Smooth muscle cell (in vitro differentiated cells): ENCODE data around the gene CRACR2B. TPM values are rescaled to one million over a fixed set of nuclear protein-coding genes. Genes with fewer than 3 reads are reported as not detected.

ENCODE experiments used
- DNase-seq: peaks from one replicate; lab custom pipeline; 2025; ENCODE audit not compliant: unreplicated experiment; lab: John Stamatoyannopoulos, UW
- H2AFZ ChIP-seq: fragments of 200-600 bp; sonication (generic); 2 replicates; pipeline ENCODE4 v1.6.0; 2016; ENCODE audit warnings: antibody characterized with exemption, low read depth, mild to moderate bottlenecking
- H3F3A ChIP-seq: fragments of 200-600 bp; sonication (generic); 2 replicates; pipeline ENCODE4 v1.6.0; 2017; ENCODE audit warnings: antibody characterized with exemption, low read depth
- H3K27ac ChIP-seq: fragments of 200-600 bp; sonication (generic); 2 replicates; pipeline ENCODE4 v1.5.1; 2016; ENCODE audit warnings: low read depth, mild to moderate bottlenecking
- H3K27me3 ChIP-seq: fragments of 200-600 bp; sonication (generic); 2 replicates; pipeline ENCODE4 v1.6.1; 2016; ENCODE audit warnings: low read depth, mild to moderate bottlenecking
- H3K36me3 ChIP-seq: fragments of 200-600 bp; sonication (generic); 2 replicates; pipeline ENCODE4 v1.5.1; 2016; ENCODE audit warnings: low read depth
- H3K4me1 ChIP-seq: fragments of 200-600 bp; sonication (generic); 2 replicates; pipeline ENCODE4 v1.5.1; 2016; ENCODE audit warnings: low read depth
- H3K4me2 ChIP-seq: fragments of 200-600 bp; sonication (generic); 2 replicates; pipeline ENCODE4 v1.6.0; 2016; ENCODE audit warnings: mild to moderate bottlenecking
- H3K4me3 ChIP-seq: fragments of 200-600 bp; sonication (generic); 2 replicates; pipeline ENCODE4 v1.5.1; 2016; ENCODE audit warnings: mild to moderate bottlenecking
- H3K79me2 ChIP-seq: fragments of 200-600 bp; sonication (generic); 2 replicates; pipeline ENCODE4 v1.6.0; 2016; ENCODE audit warnings: low read depth, mild to moderate bottlenecking
- H3K9ac ChIP-seq: fragments of 200-600 bp; sonication (generic); 2 replicates; pipeline ENCODE4 v1.6.0; 2016; ENCODE audit warnings: low read depth
- H3K9me3 ChIP-seq: fragments of 200-600 bp; sonication (generic); replicated peaks from 2 replicates; pipeline ENCODE4 v1.5.1; 2016; ENCODE audit warnings: low read depth
- H4K20me1 ChIP-seq: fragments of 200-600 bp; sonication (generic); 2 replicates; pipeline ENCODE4 v1.6.0; 2016; ENCODE audit warnings: low read depth
- CTCF ChIP-seq: fragments of 200-600 bp; sonication (generic); IDR thresholded peaks from 2 replicates; pipeline ENCODE4 v1.5.1; 2017; ENCODE audit warnings: borderline replicate concordance, mild to moderate bottlenecking, antibody characterized with exemption; ENCODE audit not compliant: insufficient read depth, poor library complexity, severe bottlenecking
- WGBS: methylation state at CpG from one replicate; pipeline ENCODE4 v1.1.7; 2016; ENCODE audit warnings: low lambda C conversion rate; 5-methylcytosine and 5-hydroxymethylcytosine counted together
- polyA plus RNA-seq: library from polyadenylated mRNA; unstranded; fragments of >200 nt; fragmentation: Nextera tagmentation; extraction: Ambion mirVana; gene quantifications from 2 replicates; pipeline ENCODE4 v1.2.1, GENCODE V29; 2016
- total RNA-seq: library from RNA; depleted of rRNA; stranded (reverse); fragments of >200 nt; gene quantifications from 2 replicates; pipeline ENCODE4 v1.2.3, GENCODE V29; 2014

Gene CRACR2B
- total and polyA plus RNA-seq, 2 experiments from 2014 or later, result 0.10 to 0.36 TPM

DNA sequence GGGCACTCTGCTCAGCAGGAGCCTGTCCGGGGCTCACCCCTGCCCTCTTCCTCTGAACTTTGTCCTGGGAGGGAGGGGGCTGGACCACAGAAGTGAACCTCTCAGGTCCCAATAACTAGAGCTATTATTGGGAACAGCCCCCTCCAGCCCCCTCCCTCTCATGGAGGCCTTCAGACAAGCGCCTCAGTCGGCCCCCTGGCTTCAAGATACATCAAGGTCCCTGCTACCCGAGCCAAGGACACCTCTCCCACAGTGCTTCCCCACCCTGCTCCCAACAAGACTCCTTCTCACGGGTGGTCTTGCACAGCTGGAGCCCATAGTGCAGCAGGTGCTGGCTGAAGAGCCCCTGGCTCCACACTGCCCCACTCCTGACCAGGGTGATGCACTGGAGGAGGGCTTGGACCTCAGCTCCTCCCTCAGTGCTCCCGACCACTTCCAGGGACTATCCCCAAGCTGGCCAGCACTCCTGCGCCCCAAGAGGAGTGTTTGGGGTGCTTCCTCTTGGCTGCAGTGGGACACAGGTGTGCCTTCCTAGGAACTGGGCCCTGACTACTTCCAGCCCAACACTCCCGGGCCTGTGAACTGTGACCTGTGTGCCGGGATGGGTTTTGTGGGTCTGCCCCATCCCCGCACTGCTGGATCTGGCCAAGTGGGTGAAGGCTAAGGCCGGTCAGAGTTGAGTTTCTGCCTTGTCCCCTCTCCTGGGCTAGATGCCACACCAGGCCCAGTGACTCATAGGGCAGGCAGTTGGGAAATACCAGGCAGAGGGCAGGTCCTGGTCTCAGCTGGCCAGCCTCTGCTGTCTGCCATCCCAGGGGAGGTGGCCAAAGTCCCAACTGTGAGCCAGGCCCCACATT is 6.8 kb upstream of the CRACR2B start:
- Histone ChIP-seq H3K4me2 (peak overlapping the region; percentile 100), H4K20me1 (peaks cover 37% of the 10 kb centered on the region), H3K27ac (no peak overlapping the region), H2AFZ (no peak overlapping the region), H3K79me2 (peaks cover 13% of the 10 kb centered on the region), H3K27me3 (peaks cover 10% of the 10 kb centered on the region), H3K4me3 (peak overlapping the region; percentile 96), H3F3A (no peaks in the 10 kb centered on the region), H3K4me1 (peaks cover 10% of the 10 kb centered on the region), H3K9me3 (no peaks in the 10 kb centered on the region), H3K9ac (no peak overlapping the region), H3K36me3 (no peaks in the 10 kb centered on the region)
- no peak for DNase-seq
- no peak for TF ChIP-seq CTCF
- 85% methylated on average over 11 of the region's 11 CpGs for WGBS

DNA sequence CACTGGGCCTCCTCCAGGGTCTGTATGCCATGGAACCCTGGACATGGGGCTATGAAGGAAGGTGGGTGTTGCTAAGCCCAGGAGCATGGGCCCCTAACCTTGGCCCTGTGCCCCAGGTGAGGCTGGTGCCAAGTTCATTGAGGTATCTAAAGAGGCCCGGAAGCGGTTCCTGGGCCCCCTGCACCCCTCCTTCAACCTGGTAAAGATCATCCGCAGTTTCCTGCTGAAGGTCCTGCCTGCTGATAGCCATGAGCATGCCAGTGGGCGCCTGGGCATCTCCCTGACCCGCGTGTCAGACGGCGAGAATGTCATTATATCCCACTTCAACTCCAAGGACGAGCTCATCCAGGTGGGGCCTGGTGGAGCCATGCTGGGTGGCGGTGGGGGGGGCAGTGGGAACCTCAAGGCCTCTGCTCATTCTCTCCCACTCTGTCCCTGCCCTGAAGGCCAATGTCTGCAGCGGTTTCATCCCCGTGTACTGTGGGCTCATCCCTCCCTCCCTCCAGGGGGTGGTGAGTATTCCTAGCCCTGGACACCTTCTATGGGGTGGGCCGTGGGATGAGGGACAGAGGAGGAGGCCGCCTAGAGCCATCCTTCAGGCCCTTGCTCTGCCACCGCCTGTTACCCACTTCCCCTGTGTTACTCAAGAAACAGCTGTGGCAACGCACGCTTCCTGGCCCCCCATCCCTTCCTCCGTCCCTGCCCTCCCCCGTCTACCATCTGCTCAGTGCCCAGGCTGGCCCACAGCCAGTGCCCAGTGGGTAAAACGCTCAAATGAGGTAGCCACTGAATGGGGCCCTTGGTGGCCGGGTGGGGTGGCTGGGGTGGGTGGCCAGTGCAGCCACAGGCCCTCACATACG is 6.0 kb upstream of the CRACR2B start:
- no peak for DNase-seq
- Histone ChIP-seq H3K9me3 (no peaks in the 10 kb centered on the region), H3K4me2 (no peak overlapping the region), H3K4me1 (peaks cover 10% of the 10 kb centered on the region), H3K27me3 (peaks cover 19% of the 10 kb centered on the region), H3K79me2 (peaks cover 13% of the 10 kb centered on the region), H4K20me1 (peaks cover 37% of the 10 kb centered on the region), H2AFZ (no peak overlapping the region), H3K4me3 (no peak overlapping the region), H3F3A (no peaks in the 10 kb centered on the region), H3K9ac (no peak overlapping the region), H3K27ac (no peak overlapping the region), H3K36me3 (no peaks in the 10 kb centered on the region)
- TF ChIP-seq CTCF, result no peak
- 97% methylated on average over 18 of the region's 22 CpGs for WGBS

DNA sequence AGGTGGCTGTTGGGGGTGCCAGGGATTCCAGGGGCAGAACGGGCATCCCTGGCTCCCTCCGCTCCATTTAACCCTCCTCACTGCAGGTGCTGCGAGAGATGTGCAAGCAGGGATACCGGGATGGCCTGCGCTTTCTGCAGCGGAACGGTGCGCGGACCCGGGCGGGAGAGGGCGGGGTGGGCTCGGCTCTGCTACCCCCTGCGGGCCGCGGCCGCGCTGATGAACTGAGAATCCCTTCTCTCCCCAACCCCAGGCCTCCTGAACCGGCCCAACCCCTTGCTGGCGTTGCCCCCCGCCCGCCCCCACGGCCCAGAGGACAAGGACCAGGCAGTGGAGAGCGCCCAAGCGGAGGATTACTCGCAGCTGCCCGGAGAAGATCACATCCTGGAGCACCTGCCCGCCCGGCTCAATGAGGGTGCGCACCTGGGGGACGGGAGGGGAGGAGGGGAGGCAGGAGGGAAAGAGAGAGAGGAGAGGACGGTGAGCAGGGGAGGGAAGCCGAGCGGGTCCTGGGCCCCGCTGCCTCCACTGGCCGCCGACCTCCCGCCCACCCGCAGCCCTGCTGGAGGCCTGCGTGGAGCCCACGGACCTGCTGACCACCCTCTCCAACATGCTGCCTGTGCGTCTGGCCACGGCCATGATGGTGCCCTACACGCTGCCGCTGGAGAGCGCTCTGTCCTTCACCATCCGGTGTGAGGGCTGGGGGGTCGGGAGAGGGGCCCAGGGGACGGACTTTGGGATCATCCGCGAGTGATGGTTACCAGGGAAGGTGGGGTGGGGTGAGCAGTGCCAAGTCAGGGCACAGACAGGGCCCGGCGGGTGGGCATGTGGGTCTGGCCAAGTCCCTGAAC is 4.1 kb upstream of the CRACR2B start:
- Histone ChIP-seq H3K79me2 (peaks cover 13% of the 10 kb centered on the region), H3K27ac (no peak overlapping the region), H3K9ac (no peak overlapping the region)

More for the DNA sequence above, 4.1 kb upstream of the CRACR2B start:
- Histone ChIP-seq H3K4me1 (peaks cover 16% of the 10 kb centered on the region), H3K4me3 (no peak overlapping the region), H3K9me3 (no peaks in the 10 kb centered on the region), H3K36me3 (no peaks in the 10 kb centered on the region), H3F3A (no peaks in the 10 kb centered on the region), H3K27me3 (peaks cover 38% of the 10 kb centered on the region), H4K20me1 (peaks cover 42% of the 10 kb centered on the region), H2AFZ (no peak overlapping the region), H3K4me2 (no peak overlapping the region)
- WGBS, result 94% methylated on average over 25 of the region's 53 CpGs
- TF ChIP-seq CTCF, result no peak
- DNase-seq, result no peak
